NCI-H2171 treated with DMSO at 0.1 percent for 48 hours (cell line): ENCODE measurements around the gene GCN1.
A peak's percentile ranks its signal among the peaks of the same experiment; 100 is the strongest.
"Not testable (repeated sequence)": the region's sequence is repeated elsewhere in the genome, so short reads cannot be mapped to it uniquely, and the experiment has no call there.

Source experiments
- DNase-seq: peaks from one replicate; lab custom pipeline; 2025; lab: John Stamatoyannopoulos, UW

GCN1 gene

GRCh38 chr12:120214626-120215356 is 20.3 kb upstream of the GCN1 start:
- no peak for DNase-seq

- no peak for DNase-seq
Measured at GRCh38 chr12:120213758-120214157, 19.2 kb upstream of the GCN1 start.

- not testable (repeated sequence) for DNase-seq
Measured at GRCh38 chr12:120213182-120213581, 18.7 kb upstream of the GCN1 start.

- no peak for DNase-seq
Measured at GRCh38 chr12:120212301-120212700, 17.8 kb upstream of the GCN1 start.

GRCh38 chr12:120211904-120212283 is 17.4 kb upstream of the GCN1 start:
- no peak for DNase-seq

- no peak for DNase-seq
Measured at GRCh38 chr12:120211243-120211903, 16.9 kb upstream of the GCN1 start.

GRCh38 chr12:120209851-120210250 is 15.3 kb upstream of the GCN1 start:
- no peak for DNase-seq

GRCh38 chr12:120207227-120207626 is 12.7 kb upstream of the GCN1 start:
- DNase-seq, result no peak

- not testable (repeated sequence) for DNase-seq
Measured at GRCh38 chr12:120206781-120207180, 12.3 kb upstream of the GCN1 start.

- DNase-seq, result no peak
Measured at GRCh38 chr12:120206228-120206627, 11.7 kb upstream of the GCN1 start.

- no peak for DNase-seq
Measured at GRCh38 chr12:120204171-120204570, 9.7 kb upstream of the GCN1 start.

GRCh38 chr12:120200364-120200800 is 5.9 kb upstream of the GCN1 start:
- DNase-seq, result no peak

- DNase-seq, result no peak
Measured at GRCh38 chr12:120199595-120200306, 5.2 kb upstream of the GCN1 start.

- no peak for DNase-seq
Measured at GRCh38 chr12:120199025-120199424, 4.5 kb upstream of the GCN1 start.

GRCh38 chr12:120197542-120197887 is 3.0 kb upstream of the GCN1 start:
- no peak for DNase-seq

- DNase-seq, result not testable (repeated sequence)
Measured at GRCh38 chr12:120196817-120197541, 2.5 kb upstream of the GCN1 start.

GRCh38 chr12:120196363-120196762 is 1.8 kb upstream of the GCN1 start:
- no peak for DNase-seq

- DNase-seq, result peak; percentile 45
Measured at GRCh38 chr12:120194226-120194533, 335 bp downstream of the GCN1 start.

GRCh38 chr12:120193286-120193685 is 1.2 kb downstream of the GCN1 start:
- DNase-seq, result not testable (repeated sequence)

- no peak for DNase-seq
Measured at GRCh38 chr12:120190985-120191480, 3.5 kb downstream of the GCN1 start.

GRCh38 chr12:120190386-120190785 is 4.1 kb downstream of the GCN1 start:
- no peak for DNase-seq

- no peak for DNase-seq
Measured at GRCh38 chr12:120186654-120187053, 7.9 kb downstream of the GCN1 start.
